Vagina (tissue), 2 donors: Measurements from ENCODE around the gene IL16.

Experiments
- POLR2A ChIP-seq, 2 donors: fragments of 450-650 bp; IDR thresholded peaks; one replicate each; pipeline ENCODE4 v1.6.1; 2017; ENCODE audit warnings: antibody characterized with exemption in 2 of 2, mild to moderate bottlenecking in 2 of 2, moderate library complexity in 2 of 2
- TF ChIP-seq, protein P1 (sequence below), 3 experiments: fragments of 450-650 bp in 2 of 3; fragments of 200-600 bp in 1 of 3; sonication (generic) in 1 of 3; IDR thresholded peaks; one replicate each; pipeline ENCODE4 v1.5.1; 2017 to 2019; ENCODE audit warnings: antibody characterized with exemption in 3 of 3, mild to moderate bottlenecking in 2 of 3, moderate library complexity in 2 of 3

DNA sequence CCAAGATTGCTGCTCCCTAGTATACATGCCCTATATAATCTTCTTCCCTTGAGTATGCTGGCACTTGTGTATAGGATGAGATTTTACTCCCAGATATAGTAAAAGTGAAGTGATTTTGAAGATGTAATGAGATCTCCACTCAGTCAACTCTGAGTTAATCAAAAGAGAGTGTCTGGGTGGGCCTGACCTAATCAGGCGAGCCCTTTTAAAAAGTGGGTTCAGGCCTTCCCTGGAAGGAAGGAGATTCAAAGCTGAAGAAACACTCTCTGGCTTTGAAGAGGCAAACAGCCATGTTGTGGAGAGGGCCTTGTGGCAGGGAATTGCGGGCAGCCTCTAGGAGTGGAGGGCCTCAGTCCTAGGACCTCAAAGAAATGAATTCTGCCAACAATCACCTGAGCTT lies 132.8 kb downstream of the IL16 start:
- TF ChIP-seq POLR2A (IDR thresholded peaks at IDR 0.05) = no peak
- TF ChIP-seq, protein P1, sequence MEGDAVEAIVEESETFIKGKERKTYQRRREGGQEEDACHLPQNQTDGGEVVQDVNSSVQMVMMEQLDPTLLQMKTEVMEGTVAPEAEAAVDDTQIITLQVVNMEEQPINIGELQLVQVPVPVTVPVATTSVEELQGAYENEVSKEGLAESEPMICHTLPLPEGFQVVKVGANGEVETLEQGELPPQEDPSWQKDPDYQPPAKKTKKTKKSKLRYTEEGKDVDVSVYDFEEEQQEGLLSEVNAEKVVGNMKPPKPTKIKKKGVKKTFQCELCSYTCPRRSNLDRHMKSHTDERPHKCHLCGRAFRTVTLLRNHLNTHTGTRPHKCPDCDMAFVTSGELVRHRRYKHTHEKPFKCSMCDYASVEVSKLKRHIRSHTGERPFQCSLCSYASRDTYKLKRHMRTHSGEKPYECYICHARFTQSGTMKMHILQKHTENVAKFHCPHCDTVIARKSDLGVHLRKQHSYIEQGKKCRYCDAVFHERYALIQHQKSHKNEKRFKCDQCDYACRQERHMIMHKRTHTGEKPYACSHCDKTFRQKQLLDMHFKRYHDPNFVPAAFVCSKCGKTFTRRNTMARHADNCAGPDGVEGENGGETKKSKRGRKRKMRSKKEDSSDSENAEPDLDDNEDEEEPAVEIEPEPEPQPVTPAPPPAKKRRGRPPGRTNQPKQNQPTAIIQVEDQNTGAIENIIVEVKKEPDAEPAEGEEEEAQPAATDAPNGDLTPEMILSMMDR (IDR thresholded peaks at IDR 0.05) = no peak
